IMR-90 (cell line): ENCODE results near the gene FUT7. TPM values are rescaled to one million over a fixed set of nuclear protein-coding genes. Genes with fewer than 3 reads are reported as not detected.

Experiments used
- ATAC-seq: fragments of 200-7000 bp; cut with Tn5 transposase; 2 replicates; pipeline ENCODE4 v1.9.1; 2020; ENCODE audit warnings: low read depth, mild to moderate bottlenecking, moderate library complexity
- BruUV-seq: library from RNA; stranded (reverse); fragments of 400-500 nt; replicated peaks from 2 replicates; lab custom pipeline; 2021; lab: Mats Ljungman, UMichigan
- CTCF ChIA-PET: fragments of 300-600 bp; formaldehyde crosslinking; extraction: SDS; loops from one replicate; lab custom pipeline; 2021; ENCODE audit warnings: antibody characterized with exemption; lab: Yijun Ruan, JAX
- POLR2A ChIA-PET: fragments of 300-600 bp; sonication (Branson Sonifier 250); formaldehyde crosslinking; loops from one replicate; lab custom pipeline; 2022; ENCODE audit warnings: antibody characterized with exemption; ENCODE audit not compliant: unreplicated experiment; lab: Charles Lee
- DNase-seq: peaks from one replicate; pipeline ENCODE4 v3.0.0; 2013
- H2AFZ ChIP-seq: replicated peaks from 2 replicates; pipeline ENCODE3; 2013; ENCODE audit warnings: low read length, mild to moderate bottlenecking; ENCODE audit not compliant: poor library complexity
- H2AK5ac ChIP-seq: 2 replicates; pipeline ENCODE4 v1.6.1; 2013; ENCODE audit warnings: low read depth, low read length, inconsistent platforms
- H2AK9ac ChIP-seq: replicated peaks from 2 replicates; pipeline ENCODE3; 2013; ENCODE audit warnings: mild to moderate bottlenecking, low read depth, low read length, moderate library complexity; ENCODE audit not compliant: poor library complexity
- H2BK120ac ChIP-seq: 2 replicates; pipeline ENCODE4 v1.6.1; 2013; ENCODE audit warnings: low read depth, low read length, inconsistent platforms
- H2BK15ac ChIP-seq: 3 replicates; pipeline ENCODE4 v1.6.1; 2013; ENCODE audit warnings: low read depth, low read length, inconsistent platforms
- H2BK20ac ChIP-seq: 2 replicates; pipeline ENCODE4 v1.6.1; 2013; ENCODE audit warnings: low read depth, mild to moderate bottlenecking, inconsistent platforms, low read length, moderate library complexity
- H2BK5ac ChIP-seq: 2 replicates; pipeline ENCODE4 v1.6.1; 2013; ENCODE audit warnings: mild to moderate bottlenecking, low read depth, low read length, inconsistent platforms; ENCODE audit not compliant: poor library complexity, severe bottlenecking
- H3K14ac ChIP-seq: replicated peaks from 2 replicates; pipeline ENCODE4 v1.6.1; 2013; ENCODE audit warnings: low read depth, low read length, inconsistent platforms
- H3K18ac ChIP-seq: 2 replicates; pipeline ENCODE4 v1.6.1; 2013; ENCODE audit warnings: low read depth, low read length, control low read depth
- H3K23ac ChIP-seq: 2 replicates; pipeline ENCODE4 v1.6.1; 2013; ENCODE audit warnings: low read depth, low read length, inconsistent platforms
- H3K27ac ChIP-seq: 2 replicates; pipeline ENCODE4 v1.5.1; 2013; ENCODE audit warnings: mild to moderate bottlenecking, control low read depth, low read length; ENCODE audit not compliant: insufficient read depth
- H3K27me3 ChIP-seq: 2 replicates; pipeline ENCODE4 v1.6.1; 2013; ENCODE audit warnings: low read length; ENCODE audit not compliant: control insufficient read depth, insufficient read depth
- H3K36me3 ChIP-seq: 2 replicates; pipeline ENCODE4 v1.6.1; 2013; ENCODE audit warnings: low read length, mixed read lengths; ENCODE audit not compliant: control insufficient read depth, insufficient read depth
- H3K4ac ChIP-seq: 2 replicates; pipeline ENCODE4 v1.6.1; 2013; ENCODE audit warnings: low read depth, low read length, inconsistent platforms
- H3K4me1 ChIP-seq: 2 replicates; pipeline ENCODE4 v1.6.1; 2013; ENCODE audit warnings: low read length, mixed read lengths; ENCODE audit not compliant: control insufficient read depth, insufficient read depth
- H3K4me2 ChIP-seq: 2 replicates; pipeline ENCODE4 v1.6.1; 2013; ENCODE audit warnings: low read depth, mild to moderate bottlenecking, control low read depth, low read length, moderate library complexity
- H3K4me3 ChIP-seq: 2 replicates; pipeline ENCODE4 v1.5.1; 2013; ENCODE audit warnings: low read depth, mild to moderate bottlenecking, control low read depth, low read length, moderate library complexity; ENCODE audit not compliant: insufficient read depth
- H3K56ac ChIP-seq: 2 replicates; pipeline ENCODE4 v1.6.1; 2013; ENCODE audit warnings: low read length, inconsistent platforms; ENCODE audit not compliant: insufficient read depth; ENCODE audit errors: extremely low read depth
- H3K79me1 ChIP-seq, 2 experiments: 2 replicates each; pipeline ENCODE4 v1.6.1; 2013; ENCODE audit warnings: low read length in 2 of 2, inconsistent platforms in 1 of 2, low read depth in 1 of 2
- H3K9ac ChIP-seq: 2 replicates; pipeline ENCODE4 v1.6.1; 2013; ENCODE audit warnings: low read depth, low read length, control low read depth
- H3K9me1 ChIP-seq: 2 replicates; pipeline ENCODE4 v1.6.1; 2013; ENCODE audit warnings: low read length, inconsistent platforms; ENCODE audit not compliant: insufficient read depth
- H3K9me3 ChIP-seq: 2 replicates; pipeline ENCODE4 v1.6.1; 2013; ENCODE audit warnings: low read length; ENCODE audit not compliant: control insufficient read depth, insufficient read depth
- H4K20me1 ChIP-seq: 2 replicates; pipeline ENCODE4 v1.6.1; 2013; ENCODE audit warnings: low read length, inconsistent platforms; ENCODE audit not compliant: insufficient read depth
- H4K5ac ChIP-seq: 2 replicates; pipeline ENCODE4 v1.6.1; 2013; ENCODE audit warnings: mild to moderate bottlenecking, low read depth, low read length, control low read depth
- H4K8ac ChIP-seq, 2 experiments: 2 replicates each; pipeline ENCODE4 v1.6.1; 2013; ENCODE audit warnings: low read depth in 2 of 2, low read length in 2 of 2, control low read depth in 1 of 2, inconsistent platforms in 1 of 2
- H4K91ac ChIP-seq: 2 replicates; pipeline ENCODE4 v1.6.1; 2013; ENCODE audit warnings: low read depth, low read length, inconsistent platforms; ENCODE audit not compliant: insufficient read depth
- BHLHE40 ChIP-seq: fragments of 150-350 bp; IDR thresholded peaks from 2 replicates; pipeline ENCODE4 v1.6.1; 2016; ENCODE audit warnings: mild to moderate bottlenecking, low read depth, low read length
- CEBPB ChIP-seq: IDR thresholded peaks from 2 replicates; pipeline ENCODE4 v1.6.1; 2012; ENCODE audit warnings: low read depth, low read length, improper control_type of control experiment
- ELK1 ChIP-seq: fragments of 150-350 bp; IDR thresholded peaks from 2 replicates; pipeline ENCODE4 v1.6.1; 2016; ENCODE audit warnings: low read depth, mild to moderate bottlenecking, low read length, moderate library complexity, borderline replicate concordance
- whole genome bisulfite sequencing, 2 experiments: methylation state at CpG; one replicate each; pipeline versions ENCODE4 v1.1.5 to v1.1.7; 2013; ENCODE audit warnings: missing lambda C conversion rate in 2 of 2; ENCODE audit not compliant: insufficient read length in 1 of 2; ENCODE audit errors: extremely low coverage in 2 of 2; 5-methylcytosine and 5-hydroxymethylcytosine counted together
- dilution Hi-C: fragments of 300-500 bp; cut with HindIII; formaldehyde crosslinking; loops from one replicate; pipeline ENCODE4 v1.14.3; 2018; ENCODE audit warnings: low sequenced_read_pairs; ENCODE audit not compliant: unreplicated experiment
- in situ Hi-C: fragments of 300-500 bp; cut with MboI; formaldehyde crosslinking; loops from 3 replicates; pipeline ENCODE4 v1.14.3; 2019; ENCODE audit warnings: low sequenced_read_pairs, inconsistent platforms, mixed read lengths
- intact Hi-C: fragments of 100-400 bp; cut with micrococcal nuclease; formaldehyde crosslinking; loops from 2 replicates; pipeline ENCODE4 v1.10.0; 2022
- polyA plus RNA-seq, 3 experiments: library from polyadenylated mRNA; depleted of rRNA; stranded (reverse); fragments of >200 nt; gene quantifications; 2 replicates each; pipeline ENCODE4 v1.2.3, GENCODE V29; 2012; ENCODE audit warnings: low replicate concordance in 1 of 3
- total RNA-seq: library from RNA; depleted of rRNA; stranded (reverse); fragments of >200 nt; gene quantifications from 2 replicates; pipeline ENCODE4 v1.2.3, GENCODE V29; 2012
- TF ChIP-seq, protein P1 (sequence below): fragments of 150-350 bp; IDR thresholded peaks from 2 replicates; pipeline ENCODE4 v1.6.1; 2017; ENCODE audit warnings: mild to moderate bottlenecking, antibody characterized with exemption, low read length, low read depth

FUT7 gene
- total and polyA plus RNA-seq, 2 of the 4 experiments (the other 2 are of a cell fraction): not detected

- BruUV-seq: no TSS peak
- ATAC-seq: no peak
- peak overlapping the region; percentile 5 for H2AFZ ChIP-seq
- H4K91ac ChIP-seq: no peak overlapping the region
- H4K8ac ChIP-seq: no peak overlapping the region
- no peak overlapping the region for H3K56ac ChIP-seq
- intact Hi-C loops: loop anchor here (2.0 kb wide), 1 partner anchor 21 kb away; the partner anchor contains the start of gene ABCA2
- H3K9me3 ChIP-seq: no peaks in the 10 kb centered on the region
- no peak overlapping the region for H2BK5ac ChIP-seq
- peaks cover 8% of the 10 kb centered on the region for H4K20me1 ChIP-seq
- no peak overlapping the region for H3K27ac ChIP-seq
- no peak overlapping the region for H3K9ac ChIP-seq
- no peaks in the 10 kb centered on the region for H3K27me3 ChIP-seq
- in situ Hi-C loops: no loop called here
- H3K79me1 ChIP-seq: no peaks in the 10 kb centered on the region
- ChIA-PET POLR2A (no interaction called here), CTCF (interaction anchor here (0.9 kb wide), 1 partner anchor 27 kb away, joined by 3 read pairs; no protein-coding TSS in a partner anchor)
- no peak overlapping the region for H2BK120ac ChIP-seq
- TF ChIP-seq BHLHE40: no peak
- TF ChIP-seq CEBPB: no peak
- TF ChIP-seq, protein P1, sequence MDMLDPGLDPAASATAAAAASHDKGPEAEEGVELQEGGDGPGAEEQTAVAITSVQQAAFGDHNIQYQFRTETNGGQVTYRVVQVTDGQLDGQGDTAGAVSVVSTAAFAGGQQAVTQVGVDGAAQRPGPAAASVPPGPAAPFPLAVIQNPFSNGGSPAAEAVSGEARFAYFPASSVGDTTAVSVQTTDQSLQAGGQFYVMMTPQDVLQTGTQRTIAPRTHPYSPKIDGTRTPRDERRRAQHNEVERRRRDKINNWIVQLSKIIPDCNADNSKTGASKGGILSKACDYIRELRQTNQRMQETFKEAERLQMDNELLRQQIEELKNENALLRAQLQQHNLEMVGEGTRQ: no peak
- TF ChIP-seq ELK1: no peak
- H2BK15ac ChIP-seq: no peak overlapping the region
- no peak overlapping the region for H3K4me3 ChIP-seq
- H3K9me1 ChIP-seq: peaks cover 5% of the 10 kb centered on the region; the same call in 1 of the 2 replicates
- H2AK5ac ChIP-seq: peak overlapping the region; percentile 10; the same call in 1 of the 2 replicates
- H3K14ac ChIP-seq: no peak overlapping the region
- H3K4me1 ChIP-seq: peaks cover 11% of the 10 kb centered on the region
- peaks cover 23% of the 10 kb centered on the region for H3K36me3 ChIP-seq
- H2AK9ac ChIP-seq: no peak overlapping the region
- H3K18ac ChIP-seq: no peak overlapping the region
- DNase-seq: no peak
- no peak overlapping the region for H2BK20ac ChIP-seq
- no peak overlapping the region for H4K5ac ChIP-seq
- H3K4me2 ChIP-seq: no peak overlapping the region
- no peak overlapping the region for H3K23ac ChIP-seq
- dilution Hi-C loops: no loop called here
- H3K4ac ChIP-seq: no peak overlapping the region
- 88% methylated on average over 11 of the region's 13 CpGs; no CpG with 5 or more reads in 1 of the 2 experiments for WGBS, 2 experiments
These were observed 24.0 kb downstream of the FUT7 start for GRCh38 chr9:137007816-137008270.
